Limb (tissue), 2 donors: Measurements from ENCODE around the gene CFAP61.
"Not testable (repeated sequence)": the region's sequence is repeated elsewhere in the genome, so short reads cannot be mapped to it uniquely, and the experiment has no call there.

ENCODE experiments used
- DNase-seq, 2 donors: peaks; one replicate each; pipeline ENCODE4 v3.0.0-alpha.2; 2016; ENCODE audit errors: extremely low spot score in 2 of 2

Gene CFAP61

GRCh38 chr20:20089018-20089417, 36.7 kb downstream of the CFAP61 start:
- no peak for DNase-seq

GRCh38 chr20:20089939-20090338, 37.6 kb downstream of the CFAP61 start:
- DNase-seq = no peak

- DNase-seq = no peak
Measured at GRCh38 chr20:20092827-20093226, 40.5 kb downstream of the CFAP61 start.

GRCh38 chr20:20094410-20094809, 42.1 kb downstream of the CFAP61 start:
- no peak for DNase-seq

GRCh38 chr20:20095114-20095872, 43.0 kb downstream of the CFAP61 start:
- DNase-seq = no peak

GRCh38 chr20:20096421-20096820, 44.1 kb downstream of the CFAP61 start:
- no peak for DNase-seq

- DNase-seq = no peak
Measured at GRCh38 chr20:20100881-20101280, 48.5 kb downstream of the CFAP61 start.

GRCh38 chr20:20102163-20102562, 49.8 kb downstream of the CFAP61 start:
- DNase-seq = no peak

GRCh38 chr20:20102716-20103258, 50.5 kb downstream of the CFAP61 start:
- no peak for DNase-seq

GRCh38 chr20:20103486-20103885, 51.2 kb downstream of the CFAP61 start:
- DNase-seq = no peak

- DNase-seq = not testable (repeated sequence)
Measured at GRCh38 chr20:20123187-20123586, 70.9 kb downstream of the CFAP61 start.

GRCh38 chr20:20130399-20130798, 78.1 kb downstream of the CFAP61 start:
- no peak for DNase-seq

GRCh38 chr20:20134941-20135575, 82.7 kb downstream of the CFAP61 start:
- no peak for DNase-seq

- no peak for DNase-seq
Measured at GRCh38 chr20:20136313-20136712, 84.0 kb downstream of the CFAP61 start.

- no peak for DNase-seq
Measured at GRCh38 chr20:20137851-20138250, 85.5 kb downstream of the CFAP61 start.

GRCh38 chr20:20138301-20139064, 86.2 kb downstream of the CFAP61 start:
- DNase-seq = no peak

- DNase-seq = no peak
Measured at GRCh38 chr20:20139403-20139802, 87.1 kb downstream of the CFAP61 start.

- DNase-seq = no peak
Measured at GRCh38 chr20:20143165-20143564, 90.8 kb downstream of the CFAP61 start.

GRCh38 chr20:20143646-20144045, 91.3 kb downstream of the CFAP61 start:
- no peak for DNase-seq

- no peak for DNase-seq
Measured at GRCh38 chr20:20148779-20149178, 96.4 kb downstream of the CFAP61 start.

- DNase-seq = no peak
Measured at GRCh38 chr20:20150241-20150640, 97.9 kb downstream of the CFAP61 start.

GRCh38 chr20:20160520-20160919, 108.2 kb downstream of the CFAP61 start:
- no peak for DNase-seq
